ENCODE measurements around the gene MCM6. TPM values are rescaled to one million over a fixed set of nuclear protein-coding genes. Genes with fewer than 3 reads are reported as not detected.

MCM6 gene
- total RNA-seq, 1 experiment from 2014 or later: 44.1 TPM

DNA sequence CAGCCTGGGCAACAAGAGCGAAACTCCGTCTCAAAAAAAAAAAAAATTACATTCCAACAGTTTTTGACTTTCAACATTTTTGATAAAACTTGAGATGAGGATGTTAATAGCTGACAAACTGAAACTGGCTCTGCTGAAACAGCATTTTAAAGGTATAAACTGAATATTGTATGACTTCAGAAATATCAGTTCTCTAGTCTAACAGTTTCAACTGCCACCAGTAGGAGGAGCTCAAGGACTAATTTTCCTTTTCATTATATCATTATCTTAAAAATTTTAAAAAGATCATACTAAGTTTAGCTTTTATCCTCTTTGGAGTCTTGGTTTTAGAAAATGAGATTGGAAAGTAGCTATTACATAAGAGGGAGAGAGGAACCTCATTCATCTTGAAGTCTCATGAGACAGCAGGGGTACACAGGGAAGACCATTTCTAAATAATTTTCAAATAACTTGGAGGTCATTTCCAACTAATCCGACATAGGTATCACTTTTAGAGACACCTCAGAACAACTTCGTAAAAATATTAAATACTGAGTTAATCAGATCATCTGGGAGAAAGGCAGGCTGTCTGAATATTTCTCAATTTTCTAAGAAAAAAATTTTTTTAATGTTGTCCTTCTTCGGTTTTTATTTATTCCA lies 37.6 kb upstream of the MCM6 start:
- no TSS peak for BruUV-seq (replicated peaks)
- TF ChIP-seq, protein P1, sequence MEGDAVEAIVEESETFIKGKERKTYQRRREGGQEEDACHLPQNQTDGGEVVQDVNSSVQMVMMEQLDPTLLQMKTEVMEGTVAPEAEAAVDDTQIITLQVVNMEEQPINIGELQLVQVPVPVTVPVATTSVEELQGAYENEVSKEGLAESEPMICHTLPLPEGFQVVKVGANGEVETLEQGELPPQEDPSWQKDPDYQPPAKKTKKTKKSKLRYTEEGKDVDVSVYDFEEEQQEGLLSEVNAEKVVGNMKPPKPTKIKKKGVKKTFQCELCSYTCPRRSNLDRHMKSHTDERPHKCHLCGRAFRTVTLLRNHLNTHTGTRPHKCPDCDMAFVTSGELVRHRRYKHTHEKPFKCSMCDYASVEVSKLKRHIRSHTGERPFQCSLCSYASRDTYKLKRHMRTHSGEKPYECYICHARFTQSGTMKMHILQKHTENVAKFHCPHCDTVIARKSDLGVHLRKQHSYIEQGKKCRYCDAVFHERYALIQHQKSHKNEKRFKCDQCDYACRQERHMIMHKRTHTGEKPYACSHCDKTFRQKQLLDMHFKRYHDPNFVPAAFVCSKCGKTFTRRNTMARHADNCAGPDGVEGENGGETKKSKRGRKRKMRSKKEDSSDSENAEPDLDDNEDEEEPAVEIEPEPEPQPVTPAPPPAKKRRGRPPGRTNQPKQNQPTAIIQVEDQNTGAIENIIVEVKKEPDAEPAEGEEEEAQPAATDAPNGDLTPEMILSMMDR (IDR thresholded peaks at IDR 0.05; ENCODE audit: unreplicated experiment): peak; percentile 74
- CTCF ChIA-PET: interaction anchor here (0.6 to 1.9 kb wide), 7 partner anchors 8 to 470 kb away, joined by 3 to 24 read pairs (median 3); no protein-coding TSS in a partner anchor
- no peak overlapping the region for H3K4me3 Mint-ChIP-seq (ENCODE audit: low read depth, unreplicated experiment)
- intact Hi-C loops (cut with micrococcal nuclease; ENCODE audit: unreplicated experiment): loop anchor here (1.0 to 5.0 kb wide), 2 partner anchors 203 to 464 kb away; partner anchors contain the start of gene CXCR4
- peaks cover 11% of the 10 kb centered on the region for H3K36me3 Mint-ChIP-seq (ENCODE audit: insufficient read depth, unreplicated experiment)
- peak; percentile 34 for DNase-seq
- no peaks in the 10 kb centered on the region for H3K9me3 Mint-ChIP-seq (ENCODE audit: low read depth, unreplicated experiment)
- H3K4me1 Mint-ChIP-seq (ENCODE audit: low read depth, unreplicated experiment): no peaks in the 10 kb centered on the region
- no peaks in the 10 kb centered on the region for H3K27me3 Mint-ChIP-seq (ENCODE audit: unreplicated experiment)
- no peak overlapping the region for H3K27ac Mint-ChIP-seq (ENCODE audit: unreplicated experiment)

DNA sequence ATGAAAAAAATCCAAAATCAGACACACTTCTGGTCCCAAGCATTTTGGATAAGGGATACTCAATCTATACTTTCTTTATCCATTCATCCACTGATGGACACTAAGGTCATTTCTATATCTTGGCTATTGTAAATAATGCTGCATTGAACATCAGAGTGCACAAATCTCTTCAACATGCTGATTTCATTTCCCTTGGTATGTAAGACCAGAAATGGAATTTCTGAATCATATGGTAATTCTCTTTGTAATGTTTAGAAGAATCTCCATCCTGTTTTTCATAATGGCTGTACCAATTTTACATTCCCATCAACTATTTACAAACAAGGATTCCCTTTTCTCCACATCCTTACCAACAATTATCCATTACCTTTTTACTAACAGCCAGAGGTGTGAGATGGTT lies 33.7 kb upstream of the MCM6 start:
- H3K27me3 Mint-ChIP-seq (ENCODE audit: unreplicated experiment): no peaks in the 10 kb centered on the region

DNA sequence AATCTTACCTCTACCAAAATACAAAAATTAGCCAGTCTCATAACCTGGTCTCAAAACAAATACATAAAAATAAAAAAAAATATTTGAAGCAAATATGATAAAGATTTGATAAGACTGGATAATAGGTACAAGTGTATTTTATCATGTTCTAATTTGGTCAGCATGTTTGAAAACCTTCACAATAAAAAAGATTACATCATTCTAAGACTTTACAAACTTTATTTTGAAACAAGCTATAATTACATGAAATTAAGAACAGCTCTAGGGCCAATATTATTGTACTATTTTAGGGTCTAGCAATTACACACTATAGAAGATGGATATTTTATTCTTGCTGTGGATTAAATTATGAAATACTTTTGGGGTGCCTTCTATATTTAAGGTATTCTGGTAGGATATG lies 29.4 kb upstream of the MCM6 start:
- Mint-ChIP-seq H3K9me3 (ENCODE audit: low read depth, unreplicated experiment) (no peaks in the 10 kb centered on the region), H3K4me3 (ENCODE audit: low read depth, unreplicated experiment) (no peak overlapping the region), H3K4me1 (ENCODE audit: low read depth, unreplicated experiment) (no peaks in the 10 kb centered on the region), H3K27me3 (ENCODE audit: unreplicated experiment) (no peaks in the 10 kb centered on the region), H3K27ac (ENCODE audit: unreplicated experiment) (no peak overlapping the region), H3K36me3 (ENCODE audit: insufficient read depth, unreplicated experiment) (peaks cover 28% of the 10 kb centered on the region)
- intact Hi-C loops (cut with micrococcal nuclease; ENCODE audit: unreplicated experiment): no loop called here
- TF ChIP-seq, protein P1 (IDR thresholded peaks at IDR 0.05; ENCODE audit: unreplicated experiment): no peak
- no TSS peak for BruUV-seq (replicated peaks)
- CTCF ChIA-PET: no interaction called here
- no peak for DNase-seq

More for the DNA sequence above, 33.7 kb upstream of the MCM6 start:
- no peak for DNase-seq
- no peak overlapping the region for H3K27ac Mint-ChIP-seq (ENCODE audit: unreplicated experiment)
- no TSS peak for BruUV-seq (replicated peaks)
- TF ChIP-seq, protein P1 (IDR thresholded peaks at IDR 0.05; ENCODE audit: unreplicated experiment): no peak
- no peaks in the 10 kb centered on the region for H3K4me1 Mint-ChIP-seq (ENCODE audit: low read depth, unreplicated experiment)
- H3K4me3 Mint-ChIP-seq (ENCODE audit: low read depth, unreplicated experiment): no peak overlapping the region
- CTCF ChIA-PET: no interaction called here
- intact Hi-C loops (cut with micrococcal nuclease; ENCODE audit: unreplicated experiment): loop anchor here (5.0 kb wide), 1 partner anchor 207 kb away; the partner anchor contains the start of gene CXCR4
- H3K9me3 Mint-ChIP-seq (ENCODE audit: low read depth, unreplicated experiment): no peaks in the 10 kb centered on the region
- peaks cover 20% of the 10 kb centered on the region for H3K36me3 Mint-ChIP-seq (ENCODE audit: insufficient read depth, unreplicated experiment)

DNA sequence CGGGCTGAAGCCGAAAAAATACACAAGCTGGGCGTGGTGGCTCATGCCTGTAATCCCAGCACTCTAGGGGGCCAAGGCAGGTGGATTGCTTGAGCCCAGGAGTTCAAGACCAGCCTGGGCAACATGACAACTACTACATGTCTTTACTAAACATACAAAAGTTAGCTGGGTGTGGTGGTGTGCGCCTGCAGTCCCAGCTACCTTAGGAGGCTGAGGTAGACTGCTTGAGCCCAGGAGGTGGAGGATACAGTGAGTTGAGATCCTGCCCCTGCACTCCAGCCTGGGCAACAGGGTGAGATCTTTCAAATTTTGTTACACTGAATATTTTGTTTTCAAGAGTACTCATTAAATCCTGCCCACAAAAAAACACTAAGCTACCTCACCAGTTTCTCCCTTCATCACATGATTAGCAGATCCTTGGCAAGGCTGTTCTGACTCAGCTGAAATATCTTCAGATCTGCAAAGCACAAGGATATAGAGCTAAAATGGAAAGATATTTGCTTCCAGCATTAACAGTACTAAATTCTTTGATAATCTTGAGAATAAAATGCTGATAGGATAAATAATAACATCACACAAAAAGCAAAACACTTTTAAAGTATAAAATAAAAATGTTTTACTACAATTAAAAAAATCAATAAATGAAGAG lies 28.2 kb upstream of the MCM6 start:
- intact Hi-C loops (cut with micrococcal nuclease; ENCODE audit: unreplicated experiment): no loop called here
- Mint-ChIP-seq H3K27ac (ENCODE audit: unreplicated experiment) (no peak overlapping the region), H3K36me3 (ENCODE audit: insufficient read depth, unreplicated experiment) (peaks cover 27% of the 10 kb centered on the region), H3K27me3 (ENCODE audit: unreplicated experiment) (no peaks in the 10 kb centered on the region), H3K9me3 (ENCODE audit: low read depth, unreplicated experiment) (no peaks in the 10 kb centered on the region), H3K4me1 (ENCODE audit: low read depth, unreplicated experiment) (no peaks in the 10 kb centered on the region), H3K4me3 (ENCODE audit: low read depth, unreplicated experiment) (no peak overlapping the region)
- DNase-seq: no peak
- TF ChIP-seq, protein P1 (IDR thresholded peaks at IDR 0.05; ENCODE audit: unreplicated experiment): no peak
- no TSS peak for BruUV-seq (replicated peaks)
- CTCF ChIA-PET: no interaction called here
